Hepatocyte (in vitro differentiated cells): ENCODE results near the gene LY9. TPM values are rescaled to one million over a fixed set of nuclear protein-coding genes. Genes with fewer than 3 reads are reported as not detected.

Experiments
- DNase-seq: peaks from one replicate; pipeline ENCODE4 v3.0.0-alpha.2; 2016; ENCODE audit warnings: low spot score
- H2AFZ ChIP-seq: fragments of 200-600 bp; sonication (generic); 2 replicates; pipeline ENCODE4 v1.6.0; 2016; ENCODE audit warnings: antibody characterized with exemption, mild to moderate bottlenecking
- H3K27ac ChIP-seq: fragments of 200-600 bp; sonication (generic); 2 replicates; pipeline ENCODE4 v1.5.1; 2016; ENCODE audit warnings: mild to moderate bottlenecking
- H3K27me3 ChIP-seq: fragments of 200-600 bp; sonication (generic); 2 replicates; pipeline ENCODE4 v1.6.1; 2016
- H3K36me3 ChIP-seq: fragments of 200-600 bp; sonication (generic); replicated peaks from 2 replicates; pipeline ENCODE4 v1.5.1; 2016; ENCODE audit warnings: low read depth; ENCODE audit not compliant: insufficient read depth
- H3K4me1 ChIP-seq: fragments of 200-600 bp; sonication (generic); 2 replicates; pipeline ENCODE4 v1.5.1; 2016; ENCODE audit warnings: mild to moderate bottlenecking, moderate library complexity; ENCODE audit not compliant: insufficient read depth
- H3K4me2 ChIP-seq: fragments of 200-600 bp; sonication (generic); 2 replicates; pipeline ENCODE4 v1.6.0; 2016
- H3K4me3 ChIP-seq: fragments of 200-600 bp; sonication (generic); 2 replicates; pipeline ENCODE4 v1.5.1; 2016; ENCODE audit warnings: mild to moderate bottlenecking
- H3K79me2 ChIP-seq: fragments of 200-600 bp; sonication (generic); 2 replicates; pipeline ENCODE4 v1.6.0; 2017; ENCODE audit warnings: mild to moderate bottlenecking
- H3K9me2 ChIP-seq: fragments of 200-600 bp; sonication (generic); replicated peaks from 2 replicates; pipeline ENCODE4 v1.6.0; 2017; ENCODE audit warnings: mild to moderate bottlenecking; ENCODE audit not compliant: insufficient read depth
- H3K9me3 ChIP-seq: fragments of 200-600 bp; sonication (generic); 2 replicates; pipeline ENCODE4 v1.5.1; 2016; ENCODE audit warnings: low read depth, mild to moderate bottlenecking
- H4K20me1 ChIP-seq: fragments of 200-600 bp; sonication (generic); 2 replicates; pipeline ENCODE4 v1.6.0; 2016; ENCODE audit warnings: mild to moderate bottlenecking; ENCODE audit not compliant: insufficient read depth, poor library complexity, severe bottlenecking
- EZH2 ChIP-seq: fragments of 200-600 bp; sonication (generic); IDR thresholded peaks from 2 replicates; pipeline ENCODE4 v1.6.1; 2016; ENCODE audit warnings: antibody characterized with exemption, mild to moderate bottlenecking, borderline replicate concordance
- EZH2phosphoT487 ChIP-seq: fragments of 200-600 bp; sonication (generic); IDR thresholded peaks from one replicate; pipeline ENCODE4 v1.6.1; 2018; ENCODE audit warnings: antibody characterized with exemption, mild to moderate bottlenecking, low read depth, moderate library complexity; ENCODE audit not compliant: unreplicated experiment, severe bottlenecking
- WGBS: methylation state at CpG from one replicate; pipeline ENCODE4 v1.1.6; 2016; ENCODE audit warnings: low lambda C conversion rate; ENCODE audit errors: missing lambda C conversion rate; 5-methylcytosine and 5-hydroxymethylcytosine counted together
- polyA plus RNA-seq: library from polyadenylated mRNA; unstranded; fragments of >200 nt; fragmentation: Nextera tagmentation; extraction: Ambion mirVana; gene quantifications from 2 replicates; pipeline ENCODE4 v1.2.1, GENCODE V29; 2016
- total RNA-seq: library from RNA; depleted of rRNA; stranded (reverse); fragments of >200 nt; gene quantifications from 2 replicates; pipeline ENCODE4 v1.2.3, GENCODE V29; 2014
- TF ChIP-seq, protein P1 (sequence below): fragments of 200-600 bp; sonication (generic); IDR thresholded peaks from 2 replicates; pipeline ENCODE4 v1.5.1; 2016; ENCODE audit warnings: antibody characterized with exemption, mild to moderate bottlenecking; ENCODE audit not compliant: poor library complexity

Gene LY9
- total and polyA plus RNA-seq, 2 experiments from 2014 or later: not detected

- no peak overlapping the region for H3K4me3 ChIP-seq
Observed at GRCh38 chr1:160846281-160846680, 50.3 kb downstream of the LY9 start.

DNA sequence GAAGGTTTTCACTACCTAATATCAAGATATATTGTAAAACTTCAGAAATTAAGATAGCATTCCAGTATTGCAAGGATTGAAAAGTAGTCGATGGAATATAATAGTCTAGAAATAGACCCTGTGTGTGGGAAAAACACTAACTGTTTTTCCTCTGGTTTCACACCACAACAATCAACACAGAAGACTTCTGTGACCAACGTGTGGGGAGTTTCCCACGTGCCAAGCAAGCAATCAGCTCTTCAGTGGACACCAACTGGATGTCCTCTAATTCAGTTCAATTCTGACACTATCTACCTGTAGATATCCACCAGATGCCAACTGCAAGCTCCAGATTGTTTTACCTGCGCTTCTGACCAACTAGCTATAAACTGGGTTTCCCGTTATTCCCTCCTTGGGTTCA, 54.6 kb downstream of the LY9 start:
- WGBS: 87% methylated on average over 5 of the region's 5 CpGs
- H3K4me3 ChIP-seq: no peak overlapping the region
- no peaks in the 10 kb centered on the region for H3K27me3 ChIP-seq
- TF ChIP-seq, protein P1, sequence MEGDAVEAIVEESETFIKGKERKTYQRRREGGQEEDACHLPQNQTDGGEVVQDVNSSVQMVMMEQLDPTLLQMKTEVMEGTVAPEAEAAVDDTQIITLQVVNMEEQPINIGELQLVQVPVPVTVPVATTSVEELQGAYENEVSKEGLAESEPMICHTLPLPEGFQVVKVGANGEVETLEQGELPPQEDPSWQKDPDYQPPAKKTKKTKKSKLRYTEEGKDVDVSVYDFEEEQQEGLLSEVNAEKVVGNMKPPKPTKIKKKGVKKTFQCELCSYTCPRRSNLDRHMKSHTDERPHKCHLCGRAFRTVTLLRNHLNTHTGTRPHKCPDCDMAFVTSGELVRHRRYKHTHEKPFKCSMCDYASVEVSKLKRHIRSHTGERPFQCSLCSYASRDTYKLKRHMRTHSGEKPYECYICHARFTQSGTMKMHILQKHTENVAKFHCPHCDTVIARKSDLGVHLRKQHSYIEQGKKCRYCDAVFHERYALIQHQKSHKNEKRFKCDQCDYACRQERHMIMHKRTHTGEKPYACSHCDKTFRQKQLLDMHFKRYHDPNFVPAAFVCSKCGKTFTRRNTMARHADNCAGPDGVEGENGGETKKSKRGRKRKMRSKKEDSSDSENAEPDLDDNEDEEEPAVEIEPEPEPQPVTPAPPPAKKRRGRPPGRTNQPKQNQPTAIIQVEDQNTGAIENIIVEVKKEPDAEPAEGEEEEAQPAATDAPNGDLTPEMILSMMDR: no peak
- TF ChIP-seq EZH2phosphoT487 (no peak), EZH2 (no peak)
- H3K9me2 ChIP-seq: no peaks in the 10 kb centered on the region
- no peaks in the 10 kb centered on the region for H4K20me1 ChIP-seq
- DNase-seq: no peak
- no peak overlapping the region for H3K27ac ChIP-seq
- no peak overlapping the region for H3K4me2 ChIP-seq
- no peaks in the 10 kb centered on the region for H3K4me1 ChIP-seq
- H3K36me3 ChIP-seq: no peaks in the 10 kb centered on the region
- no peaks in the 10 kb centered on the region for H3K9me3 ChIP-seq
- H3K79me2 ChIP-seq: no peaks in the 10 kb centered on the region
- H2AFZ ChIP-seq: no peak overlapping the region

More at GRCh38 chr1:160846281-160846680, 50.3 kb downstream of the LY9 start:
- Histone ChIP-seq H3K9me3 (no peaks in the 10 kb centered on the region), H2AFZ (no peak overlapping the region), H3K27me3 (no peaks in the 10 kb centered on the region), H3K27ac (no peak overlapping the region), H3K9me2 (no peaks in the 10 kb centered on the region), H3K4me2 (no peak overlapping the region), H3K79me2 (no peaks in the 10 kb centered on the region), H4K20me1 (no peaks in the 10 kb centered on the region), H3K4me1 (no peaks in the 10 kb centered on the region), H3K36me3 (no peaks in the 10 kb centered on the region)
- TF ChIP-seq, protein P1: no peak
- no peak for TF ChIP-seq EZH2
- TF ChIP-seq EZH2phosphoT487: no peak
- no peak for DNase-seq
- 85% methylated on average over 12 of the region's 12 CpGs for WGBS

DNA sequence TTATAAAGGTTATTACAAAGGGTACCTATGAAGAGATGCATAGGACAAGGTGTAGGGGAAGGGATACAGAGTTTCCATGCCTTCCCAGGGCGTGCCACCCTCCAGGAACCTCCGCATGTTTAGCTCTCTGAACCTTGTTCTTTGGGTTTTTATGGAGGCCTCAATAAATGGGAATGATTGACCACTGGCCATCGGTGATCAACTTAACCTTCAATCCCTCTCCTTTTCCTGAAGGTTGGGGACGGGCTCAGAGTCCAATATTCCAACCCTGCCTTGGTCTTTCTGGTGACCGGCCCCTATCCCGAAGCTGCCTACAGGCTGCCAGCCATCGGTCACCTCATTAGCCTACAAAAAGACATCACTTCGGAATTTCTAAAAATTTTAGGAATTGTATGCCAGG, 55.0 kb downstream of the LY9 start:
- no peaks in the 10 kb centered on the region for H3K9me2 ChIP-seq
- WGBS: 87% methylated on average over 8 of the region's 8 CpGs
- H3K79me2 ChIP-seq: no peaks in the 10 kb centered on the region
- H3K27me3 ChIP-seq: no peaks in the 10 kb centered on the region
- H3K36me3 ChIP-seq: no peaks in the 10 kb centered on the region
- H2AFZ ChIP-seq: no peak overlapping the region
- DNase-seq: no peak
- H3K27ac ChIP-seq: no peak overlapping the region
- no peaks in the 10 kb centered on the region for H3K9me3 ChIP-seq
- H3K4me1 ChIP-seq: no peaks in the 10 kb centered on the region
- H3K4me2 ChIP-seq: no peak overlapping the region
- H3K4me3 ChIP-seq: no peak overlapping the region
- H4K20me1 ChIP-seq: no peaks in the 10 kb centered on the region
- TF ChIP-seq EZH2 (no peak), EZH2phosphoT487 (no peak)
- TF ChIP-seq, protein P1: no peak

- DNase-seq: no peak
- no peaks in the 10 kb centered on the region for H3K27me3 ChIP-seq
- no peaks in the 10 kb centered on the region for H3K79me2 ChIP-seq
- no peaks in the 10 kb centered on the region for H3K9me2 ChIP-seq
- H3K9me3 ChIP-seq: no peaks in the 10 kb centered on the region
- no peak overlapping the region for H3K27ac ChIP-seq
- 90% methylated on average over 3 of the region's 3 CpGs for WGBS
- H2AFZ ChIP-seq: no peak overlapping the region
- no peak overlapping the region for H3K4me3 ChIP-seq
- TF ChIP-seq EZH2 (no peak), EZH2phosphoT487 (no peak)
- TF ChIP-seq, protein P1: no peak
- no peaks in the 10 kb centered on the region for H4K20me1 ChIP-seq
- H3K36me3 ChIP-seq: no peaks in the 10 kb centered on the region
- H3K4me2 ChIP-seq: no peak overlapping the region
- H3K4me1 ChIP-seq: no peaks in the 10 kb centered on the region
Observed at GRCh38 chr1:160853014-160853413, 57.0 kb downstream of the LY9 start.
